ENCODE data around the gene PBX1. TPM values are rescaled to one million over a fixed set of nuclear protein-coding genes. Genes with fewer than 3 reads are reported as not detected.

The PBX1 gene
- total and polyA plus RNA-seq, 10 of the 15 experiments (the other 5 are each of a cell fraction or from before 2014, with no cell fraction given), result 0.05 to 0.28 (median 0.11) TPM; not detected in 5

DNA sequence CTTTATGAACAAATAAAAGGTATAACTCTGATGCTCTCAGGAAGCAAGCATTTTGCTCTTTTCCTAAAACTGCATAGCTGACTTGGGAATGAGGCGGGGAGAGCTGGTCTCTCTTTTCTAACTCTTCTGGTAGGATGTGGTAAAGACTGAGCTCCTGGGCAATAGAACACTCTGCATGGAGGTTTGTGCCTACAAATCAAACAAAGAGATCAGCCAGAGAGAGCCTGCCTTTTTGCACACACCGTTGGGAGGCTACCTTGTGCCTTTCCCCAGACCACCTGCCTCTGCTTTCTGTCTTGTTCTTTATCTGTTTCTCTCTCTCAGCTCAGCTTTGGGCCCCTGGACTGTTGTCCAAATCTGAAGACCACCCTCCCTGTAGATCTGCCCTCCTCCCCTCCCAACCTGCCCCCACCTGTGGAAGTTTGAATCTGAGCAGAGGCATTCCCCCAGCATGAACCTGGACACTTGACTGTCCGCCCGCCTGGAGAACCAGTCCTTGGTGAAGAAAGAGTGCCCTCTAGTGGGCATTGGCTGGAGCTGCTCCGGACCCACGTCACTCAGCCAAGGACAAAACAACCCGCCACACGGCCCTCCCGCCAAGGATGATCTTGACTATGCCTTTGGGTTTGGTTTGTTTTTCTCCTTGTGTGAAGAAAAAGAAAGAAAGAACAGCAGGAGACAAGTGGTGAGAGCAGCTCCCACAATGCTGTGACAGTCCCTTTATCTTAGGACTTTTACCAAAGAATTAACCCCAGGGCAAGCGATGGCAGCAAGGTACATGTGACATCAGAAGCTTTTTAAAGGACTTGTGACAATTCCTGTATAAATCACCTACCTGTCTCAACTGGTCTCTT, 228.2 kb downstream of the PBX1 start (continued):
- TF ChIP-seq, protein P1, sequence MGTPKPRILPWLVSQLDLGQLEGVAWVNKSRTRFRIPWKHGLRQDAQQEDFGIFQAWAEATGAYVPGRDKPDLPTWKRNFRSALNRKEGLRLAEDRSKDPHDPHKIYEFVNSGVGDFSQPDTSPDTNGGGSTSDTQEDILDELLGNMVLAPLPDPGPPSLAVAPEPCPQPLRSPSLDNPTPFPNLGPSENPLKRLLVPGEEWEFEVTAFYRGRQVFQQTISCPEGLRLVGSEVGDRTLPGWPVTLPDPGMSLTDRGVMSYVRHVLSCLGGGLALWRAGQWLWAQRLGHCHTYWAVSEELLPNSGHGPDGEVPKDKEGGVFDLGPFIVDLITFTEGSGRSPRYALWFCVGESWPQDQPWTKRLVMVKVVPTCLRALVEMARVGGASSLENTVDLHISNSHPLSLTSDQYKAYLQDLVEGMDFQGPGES (IDR thresholded peaks at IDR 0.05), result no peak
- TF ChIP-seq, protein P2, sequence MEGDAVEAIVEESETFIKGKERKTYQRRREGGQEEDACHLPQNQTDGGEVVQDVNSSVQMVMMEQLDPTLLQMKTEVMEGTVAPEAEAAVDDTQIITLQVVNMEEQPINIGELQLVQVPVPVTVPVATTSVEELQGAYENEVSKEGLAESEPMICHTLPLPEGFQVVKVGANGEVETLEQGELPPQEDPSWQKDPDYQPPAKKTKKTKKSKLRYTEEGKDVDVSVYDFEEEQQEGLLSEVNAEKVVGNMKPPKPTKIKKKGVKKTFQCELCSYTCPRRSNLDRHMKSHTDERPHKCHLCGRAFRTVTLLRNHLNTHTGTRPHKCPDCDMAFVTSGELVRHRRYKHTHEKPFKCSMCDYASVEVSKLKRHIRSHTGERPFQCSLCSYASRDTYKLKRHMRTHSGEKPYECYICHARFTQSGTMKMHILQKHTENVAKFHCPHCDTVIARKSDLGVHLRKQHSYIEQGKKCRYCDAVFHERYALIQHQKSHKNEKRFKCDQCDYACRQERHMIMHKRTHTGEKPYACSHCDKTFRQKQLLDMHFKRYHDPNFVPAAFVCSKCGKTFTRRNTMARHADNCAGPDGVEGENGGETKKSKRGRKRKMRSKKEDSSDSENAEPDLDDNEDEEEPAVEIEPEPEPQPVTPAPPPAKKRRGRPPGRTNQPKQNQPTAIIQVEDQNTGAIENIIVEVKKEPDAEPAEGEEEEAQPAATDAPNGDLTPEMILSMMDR (IDR thresholded peaks at IDR 0.05 in 2 of 3, conservative IDR thresholded peaks at IDR 0.05 in 1 of 3; ENCODE audit: control insufficient read depth in 2 of 3, extremely low read depth in 1 of 3, insufficient read depth in 1 of 3, low read depth in 3 of 3, low read length in 3 of 3), result peak; percentile 86 to 94 (median 93)
- TF ChIP-seq PKNOX1 (IDR thresholded peaks at IDR 0.05) (peak; percentile 78), CBX5 (IDR thresholded peaks at IDR 0.05; ENCODE audit: low read depth) (no peak), CREM (IDR thresholded peaks at IDR 0.05; ENCODE audit: low read depth) (peak; percentile 77), SMAD5 (IDR thresholded peaks at IDR 0.05; ENCODE audit: low read depth) (no peak), ZNF384 (IDR thresholded peaks at IDR 0.05; ENCODE audit: borderline replicate concordance, low read depth, low read length) (no peak), EP300 (IDR thresholded peaks at IDR 0.05; ENCODE audit: borderline replicate concordance in 1 of 2, control insufficient read depth in 1 of 2, low read depth in 2 of 2, low read length in 2 of 2) (no peak), SMC3 (IDR thresholded peaks at IDR 0.05; ENCODE audit: borderline replicate concordance, low read length) (peak; percentile 93), SRF (IDR thresholded peaks at IDR 0.05; ENCODE audit: low read depth in 2 of 2, low read length in 2 of 2) (no peak)
- TF ChIP-seq, protein P3, sequence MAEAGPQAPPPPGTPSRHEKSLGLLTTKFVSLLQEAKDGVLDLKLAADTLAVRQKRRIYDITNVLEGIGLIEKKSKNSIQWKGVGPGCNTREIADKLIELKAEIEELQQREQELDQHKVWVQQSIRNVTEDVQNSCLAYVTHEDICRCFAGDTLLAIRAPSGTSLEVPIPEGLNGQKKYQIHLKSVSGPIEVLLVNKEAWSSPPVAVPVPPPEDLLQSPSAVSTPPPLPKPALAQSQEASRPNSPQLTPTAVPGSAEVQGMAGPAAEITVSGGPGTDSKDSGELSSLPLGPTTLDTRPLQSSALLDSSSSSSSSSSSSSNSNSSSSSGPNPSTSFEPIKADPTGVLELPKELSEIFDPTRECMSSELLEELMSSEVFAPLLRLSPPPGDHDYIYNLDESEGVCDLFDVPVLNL (IDR thresholded peaks at IDR 0.05; ENCODE audit: low read depth, low read length), result no peak
